C1 segment of cervical spinal cord (tissue), 14 donors: ENCODE results near the gene INCA1.

ENCODE experiments used
- DNase-seq, 14 donors: peaks; one replicate each; lab custom pipeline; 2025; lab: John Stamatoyannopoulos, UW

The INCA1 gene

DNA sequence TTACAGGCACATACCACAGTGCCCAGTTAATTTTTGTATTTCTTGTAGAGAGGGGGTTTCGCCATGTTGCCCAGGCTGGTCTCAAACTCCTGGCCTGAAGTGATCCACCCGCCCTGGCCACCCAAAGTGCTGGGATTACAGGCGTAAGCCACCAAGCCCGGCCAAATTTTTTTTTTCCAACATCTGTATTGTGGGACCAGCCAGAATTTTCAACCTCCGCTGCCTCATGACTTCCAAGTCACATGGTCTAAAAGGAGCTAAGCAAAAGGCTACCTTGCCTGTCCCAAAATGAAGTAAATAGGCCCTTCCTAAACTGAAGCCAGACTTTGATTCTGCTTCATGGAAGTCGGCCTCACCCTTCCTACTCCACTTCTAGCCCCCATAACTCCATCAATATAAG lies 25.5 kb downstream of the INCA1 start:
- no peak for DNase-seq

DNA sequence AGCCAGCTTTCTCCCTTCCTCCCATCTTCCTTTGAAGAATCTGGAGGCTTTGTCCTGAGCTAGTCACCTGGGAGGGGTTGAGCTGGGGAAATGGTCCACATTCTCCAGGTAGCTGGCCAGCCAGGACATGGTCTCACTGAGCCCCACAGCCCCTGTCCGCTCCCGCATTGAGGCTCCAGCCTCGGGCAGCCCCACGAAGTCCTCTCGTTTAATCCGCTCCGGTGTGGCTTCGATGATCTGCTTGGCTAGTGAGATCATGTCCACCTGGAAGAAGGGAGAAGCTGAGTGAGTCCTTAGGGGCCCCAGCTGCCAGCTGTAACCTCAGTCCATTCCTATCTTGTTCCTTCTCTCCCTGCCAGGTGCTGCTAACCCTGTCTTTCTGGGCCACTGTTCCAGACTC lies 27.0 kb downstream of the INCA1 start:
- no peak for DNase-seq

DNA sequence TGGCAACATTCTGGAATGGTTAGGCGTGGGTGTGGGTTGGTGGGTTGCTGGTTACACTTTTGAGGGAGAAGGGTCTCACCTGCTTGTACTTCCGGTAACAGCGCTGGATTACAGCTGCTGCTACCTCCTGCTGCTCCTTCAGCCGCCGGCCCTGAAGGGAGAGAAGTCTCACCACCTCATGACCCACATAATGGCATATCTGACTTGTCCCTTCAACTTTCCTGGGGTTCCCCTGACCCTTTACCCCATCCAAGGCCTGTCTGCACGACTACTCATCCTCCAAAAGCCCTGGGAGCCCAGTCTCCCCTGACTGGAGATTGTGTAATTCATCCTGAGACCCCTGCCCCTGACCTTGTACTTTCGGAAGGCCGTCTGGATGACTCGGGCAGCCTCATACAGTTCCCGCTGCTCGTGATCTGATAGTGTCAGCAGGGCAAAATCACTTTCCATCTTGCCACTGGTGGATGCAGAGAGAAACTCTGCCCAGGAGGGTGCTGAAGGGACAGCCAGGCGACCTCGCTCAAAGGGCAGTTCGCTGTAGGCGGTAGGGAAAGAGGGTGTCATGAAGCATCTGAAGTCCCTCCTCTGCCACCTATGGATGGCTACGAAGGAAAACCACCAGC lies 27.7 kb downstream of the INCA1 start:
- DNase-seq = no peak

DNA sequence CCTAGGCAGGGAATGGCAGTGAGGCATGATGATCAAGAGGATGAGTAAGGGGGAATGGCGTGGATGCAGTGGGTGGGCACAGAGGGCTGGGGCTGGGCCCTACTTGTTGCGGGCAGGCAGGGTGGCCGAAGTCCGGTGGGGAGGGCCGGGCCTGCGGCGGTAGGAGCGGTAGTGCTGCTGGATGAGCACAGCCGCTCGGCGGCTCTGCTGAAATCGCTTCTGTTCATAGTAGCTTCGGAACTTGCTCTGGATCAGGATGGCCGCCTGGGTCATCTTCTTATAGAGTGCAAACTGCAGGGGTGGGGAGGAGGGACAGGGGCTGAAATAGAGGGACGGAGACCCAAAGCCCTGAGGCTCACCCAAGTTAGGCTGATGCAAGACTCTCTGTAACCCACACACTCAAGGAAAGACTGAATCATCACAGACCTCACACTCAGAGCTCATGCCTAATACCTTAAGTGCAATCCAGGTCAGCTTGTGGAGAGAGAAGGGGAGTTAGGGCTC lies 28.2 kb downstream of the INCA1 start:
- DNase-seq = no peak

DNA sequence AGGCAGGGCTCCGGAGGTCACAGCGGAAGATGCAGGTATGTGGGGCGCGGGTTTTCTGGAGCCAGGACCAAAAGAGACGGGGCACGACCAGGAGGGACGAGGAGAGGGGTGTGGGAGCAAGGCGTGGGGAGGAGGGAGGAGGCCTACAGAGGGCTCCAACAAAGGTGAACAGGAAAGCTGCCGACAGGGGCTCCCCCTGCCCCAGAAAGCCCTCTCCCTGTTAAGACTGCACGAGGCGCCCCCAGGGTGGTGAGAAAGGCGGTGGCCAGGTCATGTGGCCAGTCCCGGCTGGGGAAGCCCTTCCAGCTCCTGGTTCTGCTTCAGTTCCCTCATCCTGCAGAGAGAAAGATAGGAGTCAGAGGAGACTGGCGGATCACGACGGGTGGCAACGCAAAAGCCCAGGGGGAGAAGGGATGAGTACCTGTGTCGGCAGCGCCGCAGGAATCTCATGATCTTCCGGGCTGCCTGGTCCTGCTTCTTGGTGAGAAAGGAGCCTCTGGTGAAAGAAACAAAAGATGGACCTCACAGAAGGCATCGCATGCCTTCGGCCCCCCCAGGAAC lies 28.8 kb downstream of the INCA1 start:
- DNase-seq = peak in 6 of 14 donors; percentile 32 to 49 (median 36)

DNA sequence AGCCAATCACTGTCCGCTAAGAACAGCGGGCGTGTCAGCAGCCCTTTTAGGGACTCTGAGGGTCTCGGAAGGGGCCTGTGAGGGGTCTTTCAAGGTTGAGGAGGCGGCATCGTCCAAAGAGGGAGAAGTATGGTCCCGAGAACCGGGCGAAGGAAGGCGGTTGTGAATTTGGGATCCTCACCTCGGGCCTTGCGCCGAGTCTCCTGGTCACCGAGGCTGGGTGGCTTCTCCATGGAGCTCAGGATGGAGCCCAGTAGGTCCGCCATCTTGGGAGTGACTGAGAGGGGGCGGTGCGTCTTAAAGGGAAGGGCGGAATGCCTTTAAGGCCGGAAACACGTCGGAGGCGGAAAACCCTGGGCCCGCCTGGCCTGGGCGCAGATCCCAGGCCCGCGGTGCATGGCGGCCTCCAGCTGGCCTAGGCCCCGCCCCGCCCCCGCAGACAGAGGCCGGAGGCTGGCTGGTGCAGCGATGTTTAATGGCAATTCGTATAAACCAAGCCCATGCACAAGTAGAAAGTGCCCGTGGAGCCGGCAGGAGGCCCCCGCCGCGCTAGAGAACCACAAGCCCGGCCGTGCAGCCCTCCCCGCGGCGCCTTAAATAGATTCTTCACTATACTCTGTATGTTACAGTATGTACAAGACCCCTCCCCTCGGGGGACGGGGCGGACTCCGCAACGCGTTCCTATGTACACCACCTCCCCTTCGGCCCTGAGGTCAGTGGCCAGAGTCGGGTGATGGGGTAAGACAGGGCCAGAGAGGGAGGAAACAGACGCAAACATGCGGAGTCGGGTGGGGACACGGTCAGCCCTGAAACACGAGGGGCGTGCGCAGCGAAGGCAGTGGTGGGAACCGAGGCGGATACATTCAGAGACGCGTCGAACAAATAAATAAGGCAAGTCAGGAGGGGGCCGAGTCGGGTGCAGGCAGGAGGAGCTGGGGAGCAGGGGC lies 29.5 kb downstream of the INCA1 start, which contains the start of gene SPAG7:
Gene SPAG7 (minus strand): TSS at position 279 of the 947 bp plus-strand sequence. CDS start 13 bp downstream, at position 266.
- peak; percentile 94 to 100 (median 99) for DNase-seq

DNA sequence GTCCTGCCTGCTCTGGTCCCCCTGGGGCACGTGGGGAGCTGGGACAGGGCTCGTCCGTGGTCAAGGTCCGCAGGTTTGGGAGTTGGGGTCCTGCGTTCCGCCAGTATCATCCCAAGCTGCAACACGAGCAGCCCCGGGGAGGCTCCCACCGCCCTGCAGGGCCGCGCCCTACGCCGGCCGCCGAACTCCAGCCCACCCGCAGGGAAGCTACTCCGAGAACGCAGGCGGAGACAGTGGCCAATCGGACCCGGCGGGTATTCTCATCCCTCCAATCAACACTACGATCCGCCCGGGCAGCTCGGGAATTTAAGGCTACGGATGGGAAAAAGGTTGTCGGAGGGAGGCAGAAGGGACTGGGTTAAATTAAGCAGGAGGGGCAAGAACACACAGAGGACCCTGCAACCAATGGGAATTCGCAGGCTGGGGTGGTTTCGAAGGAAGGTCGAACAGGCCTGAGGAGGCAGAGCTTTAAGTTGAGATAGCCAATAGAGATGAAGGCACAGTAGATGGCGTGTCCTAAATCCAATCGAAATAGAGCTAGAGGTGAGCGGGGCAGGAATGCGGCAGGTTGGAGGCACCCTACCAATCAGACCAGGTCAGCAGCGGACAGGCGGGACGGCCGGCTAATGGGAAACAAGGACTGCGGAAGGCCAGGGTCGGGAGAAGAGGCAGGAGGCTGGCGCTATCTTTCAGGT lies 30.3 kb downstream of the INCA1 start:
- peak in 13 of 14 donors; percentile 94 to 100 (median 99) for DNase-seq

DNA sequence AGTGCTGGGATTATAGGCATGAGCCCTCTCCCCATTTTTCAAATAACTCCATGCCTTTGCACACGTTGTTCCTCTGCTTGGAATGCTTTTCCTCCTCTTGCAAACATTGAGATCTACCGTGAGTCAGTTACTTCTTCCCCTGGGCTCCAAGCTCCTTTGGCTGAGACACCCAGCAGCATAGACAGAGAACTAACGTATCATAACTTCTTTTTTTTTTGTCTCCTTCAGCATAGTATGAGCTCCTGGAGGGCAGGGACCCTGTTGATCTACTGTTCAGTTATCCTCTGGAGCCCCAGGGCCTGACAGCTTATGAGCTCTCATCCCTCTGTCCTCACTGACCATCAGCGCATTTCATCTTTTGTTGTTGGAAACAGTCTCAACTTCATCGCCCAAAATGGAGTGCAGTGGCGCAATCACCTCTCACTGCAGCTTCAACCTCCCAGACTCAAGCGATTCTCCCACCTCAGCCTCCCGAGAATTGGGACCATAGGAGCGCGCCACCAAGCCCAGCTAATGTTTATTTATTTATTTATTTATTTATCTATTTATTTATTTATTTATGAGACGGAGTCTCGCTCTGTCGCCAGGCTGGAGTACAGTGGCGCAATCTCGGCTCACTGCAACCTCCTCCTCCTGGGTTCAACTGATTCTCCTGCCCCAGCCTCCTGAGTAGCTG lies 31.9 kb downstream of the INCA1 start:
- DNase-seq = no peak

DNA sequence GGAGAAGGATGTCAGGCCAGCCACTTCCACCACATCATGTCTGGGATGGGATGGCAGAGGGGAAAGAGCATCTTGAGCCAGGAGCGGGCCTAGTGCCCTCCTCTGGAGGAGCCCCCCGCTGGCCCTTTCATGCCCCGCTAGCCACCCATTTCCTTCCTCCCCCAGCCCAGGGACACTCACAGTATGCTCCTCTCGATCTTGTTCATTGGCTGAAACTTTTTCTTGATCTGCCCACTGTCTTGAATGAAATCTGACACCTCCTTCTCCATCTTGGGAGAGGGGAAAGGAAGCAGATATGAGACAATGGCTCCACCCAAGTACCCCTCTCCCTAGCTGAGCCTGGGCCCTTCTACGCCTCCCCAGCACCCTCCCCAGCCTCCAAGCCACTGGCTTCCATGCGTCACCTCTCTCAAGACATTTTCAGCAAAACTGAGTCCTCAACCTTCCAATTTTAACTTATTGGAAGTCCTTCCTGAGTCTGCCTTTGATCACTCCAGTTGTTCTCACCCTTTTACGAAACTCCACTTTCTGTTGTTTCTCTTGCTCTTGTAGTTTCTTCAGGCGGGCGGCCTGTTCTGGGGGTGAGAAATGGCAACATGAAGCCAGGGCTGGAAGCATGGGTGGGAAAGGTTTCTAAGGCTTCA lies 36.9 kb downstream of the INCA1 start:
- no peak for DNase-seq

DNA sequence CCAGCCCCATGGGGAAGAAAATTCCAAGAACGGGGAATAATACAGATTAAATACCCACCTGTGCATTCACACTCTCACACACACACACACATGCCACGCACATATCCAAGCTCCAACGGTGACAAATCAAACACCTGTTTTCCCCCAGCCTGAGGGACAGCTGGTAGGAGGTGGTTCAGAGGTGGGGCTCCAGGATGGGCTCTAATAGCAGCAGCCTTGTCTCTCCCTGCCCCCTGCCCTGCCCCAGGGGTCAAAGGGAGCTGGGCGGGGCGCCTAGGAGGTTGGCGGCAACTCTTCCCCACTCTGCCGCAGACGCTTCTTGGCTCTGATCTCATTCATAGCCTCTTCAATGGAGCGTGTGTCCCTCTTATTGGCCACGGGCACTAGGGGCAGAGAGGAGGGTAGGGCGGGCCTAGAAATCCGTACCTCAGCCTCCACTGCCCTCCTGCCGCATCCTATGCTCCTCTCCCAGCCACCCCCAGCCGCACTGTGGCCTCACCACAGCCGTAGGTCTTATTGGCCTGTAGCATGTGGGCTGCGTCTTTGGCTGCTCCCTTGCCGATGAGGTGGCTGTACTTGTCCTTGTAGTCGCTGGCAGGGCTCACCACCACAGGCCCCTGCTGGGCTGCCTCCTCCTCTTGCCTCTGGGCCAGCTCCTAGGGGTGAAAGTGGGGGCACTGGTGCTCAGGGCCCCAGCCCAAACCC lies 37.9 kb downstream of the INCA1 start:
- no peak for DNase-seq

DNA sequence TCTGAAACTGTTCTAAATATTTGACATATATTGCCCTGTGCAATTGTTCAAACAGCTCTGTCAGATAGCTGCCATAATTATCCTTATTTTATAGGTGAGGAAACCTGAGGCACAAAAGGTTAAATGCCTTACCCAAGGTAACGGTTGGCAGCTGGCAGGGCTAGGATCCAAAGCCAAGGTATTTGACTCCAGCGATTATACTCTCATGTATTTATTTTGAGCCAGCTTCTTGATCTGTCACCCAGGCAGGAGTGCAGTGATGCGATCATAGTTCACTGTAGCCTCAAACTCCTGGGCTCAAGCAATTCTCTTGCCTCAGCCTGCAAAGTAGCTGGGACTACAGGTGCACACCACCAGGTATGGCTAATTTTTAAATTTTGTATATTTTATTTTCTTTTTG lies 39.2 kb downstream of the INCA1 start:
- no peak for DNase-seq

DNA sequence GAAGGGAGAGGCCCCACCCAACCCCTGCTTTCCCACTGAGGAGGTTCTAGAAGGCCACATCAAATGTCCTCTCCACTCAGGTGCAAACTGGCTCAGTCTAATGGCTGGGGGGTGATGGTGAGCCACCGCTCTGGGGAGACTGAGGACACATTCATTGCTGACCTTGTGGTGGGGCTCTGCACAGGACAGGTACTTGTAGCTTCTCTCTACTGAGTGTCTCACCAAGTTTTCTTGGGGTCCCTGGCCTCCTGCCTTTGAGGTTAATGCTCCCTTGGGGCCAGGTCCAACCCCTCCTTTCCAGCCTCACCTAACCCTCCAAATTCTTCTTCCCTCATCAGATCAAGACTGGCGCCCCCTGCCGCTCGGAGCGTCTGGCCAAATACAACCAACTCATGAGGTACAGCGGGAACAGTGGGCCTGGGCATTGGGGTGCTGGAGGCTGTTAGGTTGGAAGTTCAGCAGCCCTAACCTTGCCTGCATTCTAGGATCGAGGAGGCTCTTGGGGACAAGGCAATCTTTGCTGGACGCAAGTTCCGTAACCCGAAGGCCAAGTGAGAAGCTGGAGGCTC lies 40.7 kb downstream of the INCA1 start:
- no peak for DNase-seq

DNA sequence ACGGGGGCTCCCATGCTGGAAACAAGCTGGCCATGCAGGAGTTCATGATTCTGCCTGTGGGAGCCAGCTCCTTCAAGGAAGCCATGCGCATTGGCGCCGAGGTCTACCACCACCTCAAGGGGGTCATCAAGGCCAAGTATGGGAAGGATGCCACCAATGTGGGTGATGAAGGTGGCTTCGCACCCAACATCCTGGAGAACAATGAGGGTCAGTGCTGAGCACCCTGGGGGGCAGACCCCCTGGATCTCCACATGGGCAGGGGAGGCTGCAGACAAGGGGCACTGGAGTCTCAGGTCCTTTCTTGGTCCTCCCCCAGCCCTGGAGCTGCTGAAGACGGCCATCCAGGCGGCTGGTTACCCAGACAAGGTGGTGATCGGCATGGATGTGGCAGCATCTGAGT lies 42.2 kb downstream of the INCA1 start:
- DNase-seq = no peak

DNA sequence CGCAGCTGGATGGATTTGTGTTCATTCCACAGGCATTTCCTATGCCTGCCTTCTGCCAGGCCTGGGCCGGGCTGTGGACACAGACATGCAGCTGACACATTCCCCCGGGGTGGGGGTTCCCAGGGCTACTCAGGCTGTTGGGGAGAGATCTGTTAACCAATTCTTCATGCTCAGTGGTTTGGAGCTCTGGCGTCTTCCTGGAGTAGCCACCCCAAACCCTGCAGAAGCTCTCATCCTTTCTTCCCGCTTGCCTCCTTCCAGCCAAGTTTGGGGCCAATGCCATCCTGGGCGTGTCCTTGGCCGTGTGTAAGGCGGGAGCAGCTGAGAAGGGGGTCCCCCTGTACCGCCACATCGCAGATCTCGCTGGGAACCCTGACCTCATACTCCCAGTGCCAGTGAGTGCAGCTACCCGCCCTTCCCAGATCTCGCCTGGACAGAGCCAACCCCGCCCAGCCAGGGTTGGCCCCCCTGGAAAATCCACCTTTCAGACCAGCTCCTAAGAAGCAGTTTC lies 43.8 kb downstream of the INCA1 start:
- DNase-seq = no peak

DNA sequence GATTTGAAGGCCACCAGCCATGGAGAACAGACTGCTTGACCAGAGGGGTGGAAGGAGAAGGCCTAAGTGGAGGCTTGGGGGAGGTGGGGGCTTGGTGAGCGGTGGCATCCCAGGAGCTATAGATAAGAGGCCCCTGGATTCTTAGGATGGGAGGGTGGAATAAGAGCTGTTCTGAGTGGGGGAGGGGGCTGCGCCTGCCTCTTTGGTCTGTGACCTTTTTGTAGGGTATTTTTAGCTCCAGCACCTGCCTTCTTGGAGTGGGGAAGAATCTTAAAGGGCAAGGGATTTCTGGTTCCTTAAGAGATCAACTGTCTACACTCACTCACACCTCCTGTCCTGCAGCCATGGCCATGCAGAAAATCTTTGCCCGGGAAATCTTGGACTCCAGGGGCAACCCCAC lies 45.8 kb downstream of the INCA1 start:
- DNase-seq = no peak

DNA sequence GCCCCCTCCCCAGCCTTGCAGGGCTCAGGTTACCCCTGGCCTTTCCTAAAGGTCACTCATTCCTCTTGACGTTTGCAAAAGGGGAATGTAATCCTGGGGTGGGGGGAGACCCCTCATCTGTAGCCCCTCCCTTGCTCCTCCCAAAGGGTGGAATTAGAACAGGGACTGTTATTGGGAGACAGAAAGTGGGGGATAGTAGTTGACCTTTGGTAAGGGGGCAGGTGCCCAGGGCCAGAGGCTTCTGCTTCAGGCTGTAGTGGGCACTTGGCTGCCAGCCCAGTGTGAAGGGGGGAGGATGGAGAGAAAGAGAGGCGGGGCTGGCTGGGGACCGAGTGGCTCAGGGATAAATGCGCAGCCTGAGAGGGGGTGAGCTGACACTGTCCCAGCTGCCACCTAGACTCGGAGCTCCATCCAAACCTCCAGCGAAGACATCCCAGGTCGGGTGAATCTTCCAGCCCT lies 46.5 kb downstream of the INCA1 start, which contains the start of gene ENO3:
Gene ENO3 (plus strand): TSS at position 374 of the 459 bp plus-strand sequence. CDS start 711 bp downstream, outside the sequence.
- no peak for DNase-seq

DNA sequence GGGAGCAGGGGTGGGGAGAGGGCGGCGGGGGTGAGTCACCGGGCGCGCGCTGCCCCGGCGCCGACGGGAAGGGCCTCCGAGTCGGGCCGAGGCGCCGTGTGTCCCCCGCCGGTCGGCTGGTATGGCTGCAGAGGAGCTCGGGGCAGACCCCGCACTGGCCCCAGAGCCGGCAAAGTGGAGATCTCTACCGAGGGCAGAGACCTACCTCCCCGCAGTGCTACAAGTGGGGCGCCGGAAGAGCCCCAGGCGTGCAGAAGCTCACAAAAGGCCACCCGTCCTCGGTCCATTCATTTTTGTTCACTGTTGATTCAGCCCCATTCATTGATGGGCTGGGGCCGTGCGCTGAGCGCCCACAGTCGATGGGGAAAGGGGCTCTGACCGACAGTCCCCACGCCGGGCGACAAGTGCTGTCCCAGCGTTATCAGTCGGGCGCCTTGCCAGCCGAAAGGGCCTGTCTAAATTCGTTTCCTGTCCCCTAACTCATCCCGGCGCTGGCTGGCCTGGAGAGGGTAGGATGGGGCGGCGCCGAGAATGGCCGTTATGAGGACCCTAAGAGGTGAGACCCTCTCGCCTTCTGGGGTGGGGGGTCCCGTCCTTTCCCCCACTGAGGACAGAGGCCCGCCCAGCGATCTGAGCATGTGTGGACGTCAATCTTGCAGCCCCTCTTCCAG lies 47.1 kb downstream of the INCA1 start:
- DNase-seq = peak in 1 of 14 donors; percentile 56

DNA sequence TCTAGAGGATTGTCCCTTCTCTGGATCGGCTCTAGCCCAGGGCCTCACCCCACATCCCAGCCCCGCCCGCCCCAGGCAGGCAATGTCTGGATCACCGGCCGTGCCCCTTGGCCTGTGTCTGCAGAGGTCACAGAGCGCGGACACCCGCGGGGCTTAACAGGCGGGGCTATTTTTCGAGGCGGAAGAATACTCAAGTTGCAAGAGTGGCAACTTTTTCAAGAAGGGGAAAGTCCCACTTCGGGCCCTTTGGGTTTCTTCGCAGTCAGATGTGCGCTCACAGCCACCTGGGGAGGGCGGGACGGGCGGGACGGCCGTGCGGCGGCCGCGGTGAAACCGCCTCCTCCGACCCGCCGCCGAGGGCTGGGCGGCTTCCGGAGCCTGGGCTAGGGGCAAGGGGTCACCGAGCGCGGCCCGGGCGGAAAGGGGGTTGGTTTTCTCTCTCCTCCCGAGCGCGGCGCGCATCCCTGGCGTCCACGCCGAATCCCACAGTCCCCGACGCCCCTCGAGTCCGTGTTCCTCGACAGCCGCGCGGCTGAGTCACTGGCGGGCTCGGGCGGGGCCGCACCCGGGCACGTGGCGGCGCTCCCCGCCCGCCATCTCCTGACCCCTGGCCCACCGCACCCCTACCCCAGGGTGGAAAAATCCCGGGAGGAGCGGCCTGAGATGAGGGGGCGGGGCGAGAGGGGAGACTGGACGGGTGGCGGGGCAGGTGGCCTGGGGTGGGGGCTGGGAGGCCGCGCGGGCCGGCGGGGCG lies 47.8 kb downstream of the INCA1 start:
- peak in 9 of 14 donors; percentile 24 to 86 (median 51) for DNase-seq
